ENCODE results near the gene C5. TPM values are rescaled to one million over a fixed set of nuclear protein-coding genes. Genes with fewer than 3 reads are reported as not detected.

Gene C5
- total RNA-seq, 1 experiment from 2014 or later = 0.57 TPM

DNA sequence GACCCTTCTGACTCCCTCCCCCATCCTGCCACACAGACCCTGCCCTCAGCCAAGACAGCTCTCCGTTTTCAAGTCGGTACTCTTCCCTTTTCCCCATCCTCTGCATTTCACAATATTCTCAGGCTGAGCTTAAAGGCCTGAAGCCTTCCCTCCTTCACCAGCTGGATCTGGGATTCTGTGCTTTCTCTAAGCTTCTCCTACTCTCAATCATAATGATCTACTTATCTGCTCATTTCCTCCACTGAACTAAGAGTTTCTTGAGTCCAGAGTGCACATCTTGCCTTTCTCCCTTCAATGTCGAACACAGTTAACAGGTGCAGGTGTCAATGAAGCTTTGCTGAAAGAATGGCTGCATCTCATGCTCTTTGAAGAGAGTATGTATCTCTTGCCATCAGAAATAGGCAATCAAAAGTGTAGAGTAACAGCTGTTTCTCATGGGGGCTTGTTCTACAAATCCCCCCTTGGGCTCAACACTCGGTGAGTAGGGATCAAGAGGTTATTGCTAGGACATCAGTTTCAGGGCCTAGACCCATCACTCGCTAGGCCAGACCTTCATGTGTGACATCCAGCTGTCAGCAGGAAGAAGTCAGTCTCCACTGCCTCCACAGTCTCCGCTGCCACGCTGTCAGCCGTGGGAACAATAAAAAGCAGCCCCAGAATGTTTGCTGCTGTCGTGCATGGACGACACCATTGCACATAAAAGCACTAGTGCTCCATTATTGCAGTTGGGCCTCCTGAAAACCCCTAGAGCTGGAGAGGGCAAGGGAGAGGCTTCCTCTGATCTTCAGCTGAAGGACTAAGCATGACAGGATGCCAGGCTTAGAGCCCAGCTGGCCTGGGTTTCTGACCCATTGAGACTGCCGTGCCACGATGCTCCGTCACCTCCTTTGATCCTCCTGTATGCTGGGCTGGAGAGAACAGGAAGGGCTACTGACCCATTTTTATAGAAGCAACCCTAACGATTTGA, 147.2 kb downstream of the C5 start:
- no peak overlapping the region for H3K27ac Mint-ChIP-seq
- POLR2A ChIA-PET = no interaction called here
- CTCF ChIA-PET = no interaction called here

More for the DNA sequence above, 147.2 kb downstream of the C5 start:
- TF ChIP-seq JAZF1 (CRISPR knock-in tag; IDR thresholded peaks at IDR 0.05) (no peak), MYBL2 (CRISPR knock-in tag; IDR thresholded peaks at IDR 0.05) (no peak), NR1H2 (CRISPR knock-in tag; IDR thresholded peaks at IDR 0.05) (no peak), EMX1 (CRISPR knock-in tag; IDR thresholded peaks at IDR 0.05) (no peak), ELF4 (CRISPR knock-in tag; IDR thresholded peaks at IDR 0.05; ENCODE audit: low read depth) (no peak), SOX15 (CRISPR knock-in tag; IDR thresholded peaks at IDR 0.05) (no peak), ZNF317 (CRISPR knock-in tag; IDR thresholded peaks at IDR 0.05; ENCODE audit: borderline replicate concordance, low read depth) (no peak), OVOL2 (CRISPR knock-in tag; IDR thresholded peaks at IDR 0.05; ENCODE audit: borderline replicate concordance) (no peak), GTF2I (CRISPR knock-in tag; conservative IDR thresholded peaks at IDR 0.05) (no peak), GRHL2 (CRISPR knock-in tag; IDR thresholded peaks at IDR 0.05; ENCODE audit: insufficient replicate concordance, severe bottlenecking) (no peak), RELA (CRISPR knock-in tag; IDR thresholded peaks at IDR 0.05; ENCODE audit: borderline replicate concordance) (no peak), NR2C2 (CRISPR knock-in tag; IDR thresholded peaks at IDR 0.05) (no peak), ESRRA (CRISPR knock-in tag; IDR thresholded peaks at IDR 0.05; ENCODE audit: borderline replicate concordance) (no peak)
- TF ChIP-seq, protein P1, sequence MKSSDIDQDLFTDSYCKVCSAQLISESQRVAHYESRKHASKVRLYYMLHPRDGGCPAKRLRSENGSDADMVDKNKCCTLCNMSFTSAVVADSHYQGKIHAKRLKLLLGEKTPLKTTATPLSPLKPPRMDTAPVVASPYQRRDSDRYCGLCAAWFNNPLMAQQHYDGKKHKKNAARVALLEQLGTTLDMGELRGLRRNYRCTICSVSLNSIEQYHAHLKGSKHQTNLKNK (CRISPR knock-in tag; IDR thresholded peaks at IDR 0.05) = no peak
- TF ChIP-seq, protein P2, sequence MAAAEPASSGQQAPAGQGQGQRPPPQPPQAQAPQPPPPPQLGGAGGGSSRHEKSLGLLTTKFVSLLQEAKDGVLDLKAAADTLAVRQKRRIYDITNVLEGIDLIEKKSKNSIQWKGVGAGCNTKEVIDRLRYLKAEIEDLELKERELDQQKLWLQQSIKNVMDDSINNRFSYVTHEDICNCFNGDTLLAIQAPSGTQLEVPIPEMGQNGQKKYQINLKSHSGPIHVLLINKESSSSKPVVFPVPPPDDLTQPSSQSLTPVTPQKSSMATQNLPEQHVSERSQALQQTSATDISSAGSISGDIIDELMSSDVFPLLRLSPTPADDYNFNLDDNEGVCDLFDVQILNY (CRISPR knock-in tag; IDR thresholded peaks at IDR 0.05) = no peak
- TF ChIP-seq, protein P3, sequence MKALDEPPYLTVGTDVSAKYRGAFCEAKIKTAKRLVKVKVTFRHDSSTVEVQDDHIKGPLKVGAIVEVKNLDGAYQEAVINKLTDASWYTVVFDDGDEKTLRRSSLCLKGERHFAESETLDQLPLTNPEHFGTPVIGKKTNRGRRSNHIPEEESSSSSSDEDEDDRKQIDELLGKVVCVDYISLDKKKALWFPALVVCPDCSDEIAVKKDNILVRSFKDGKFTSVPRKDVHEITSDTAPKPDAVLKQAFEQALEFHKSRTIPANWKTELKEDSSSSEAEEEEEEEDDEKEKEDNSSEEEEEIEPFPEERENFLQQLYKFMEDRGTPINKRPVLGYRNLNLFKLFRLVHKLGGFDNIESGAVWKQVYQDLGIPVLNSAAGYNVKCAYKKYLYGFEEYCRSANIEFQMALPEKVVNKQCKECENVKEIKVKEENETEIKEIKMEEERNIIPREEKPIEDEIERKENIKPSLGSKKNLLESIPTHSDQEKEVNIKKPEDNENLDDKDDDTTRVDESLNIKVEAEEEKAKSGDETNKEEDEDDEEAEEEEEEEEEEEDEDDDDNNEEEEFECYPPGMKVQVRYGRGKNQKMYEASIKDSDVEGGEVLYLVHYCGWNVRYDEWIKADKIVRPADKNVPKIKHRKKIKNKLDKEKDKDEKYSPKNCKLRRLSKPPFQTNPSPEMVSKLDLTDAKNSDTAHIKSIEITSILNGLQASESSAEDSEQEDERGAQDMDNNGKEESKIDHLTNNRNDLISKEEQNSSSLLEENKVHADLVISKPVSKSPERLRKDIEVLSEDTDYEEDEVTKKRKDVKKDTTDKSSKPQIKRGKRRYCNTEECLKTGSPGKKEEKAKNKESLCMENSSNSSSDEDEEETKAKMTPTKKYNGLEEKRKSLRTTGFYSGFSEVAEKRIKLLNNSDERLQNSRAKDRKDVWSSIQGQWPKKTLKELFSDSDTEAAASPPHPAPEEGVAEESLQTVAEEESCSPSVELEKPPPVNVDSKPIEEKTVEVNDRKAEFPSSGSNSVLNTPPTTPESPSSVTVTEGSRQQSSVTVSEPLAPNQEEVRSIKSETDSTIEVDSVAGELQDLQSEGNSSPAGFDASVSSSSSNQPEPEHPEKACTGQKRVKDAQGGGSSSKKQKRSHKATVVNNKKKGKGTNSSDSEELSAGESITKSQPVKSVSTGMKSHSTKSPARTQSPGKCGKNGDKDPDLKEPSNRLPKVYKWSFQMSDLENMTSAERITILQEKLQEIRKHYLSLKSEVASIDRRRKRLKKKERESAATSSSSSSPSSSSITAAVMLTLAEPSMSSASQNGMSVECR (CRISPR knock-in tag; IDR thresholded peaks at IDR 0.05; ENCODE audit: borderline replicate concordance) = no peak
- TF ChIP-seq, protein P4, sequence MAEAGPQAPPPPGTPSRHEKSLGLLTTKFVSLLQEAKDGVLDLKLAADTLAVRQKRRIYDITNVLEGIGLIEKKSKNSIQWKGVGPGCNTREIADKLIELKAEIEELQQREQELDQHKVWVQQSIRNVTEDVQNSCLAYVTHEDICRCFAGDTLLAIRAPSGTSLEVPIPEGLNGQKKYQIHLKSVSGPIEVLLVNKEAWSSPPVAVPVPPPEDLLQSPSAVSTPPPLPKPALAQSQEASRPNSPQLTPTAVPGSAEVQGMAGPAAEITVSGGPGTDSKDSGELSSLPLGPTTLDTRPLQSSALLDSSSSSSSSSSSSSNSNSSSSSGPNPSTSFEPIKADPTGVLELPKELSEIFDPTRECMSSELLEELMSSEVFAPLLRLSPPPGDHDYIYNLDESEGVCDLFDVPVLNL (CRISPR knock-in tag; IDR thresholded peaks at IDR 0.05; ENCODE audit: borderline replicate concordance, low read depth) = no peak
- TF ChIP-seq, protein P5, sequence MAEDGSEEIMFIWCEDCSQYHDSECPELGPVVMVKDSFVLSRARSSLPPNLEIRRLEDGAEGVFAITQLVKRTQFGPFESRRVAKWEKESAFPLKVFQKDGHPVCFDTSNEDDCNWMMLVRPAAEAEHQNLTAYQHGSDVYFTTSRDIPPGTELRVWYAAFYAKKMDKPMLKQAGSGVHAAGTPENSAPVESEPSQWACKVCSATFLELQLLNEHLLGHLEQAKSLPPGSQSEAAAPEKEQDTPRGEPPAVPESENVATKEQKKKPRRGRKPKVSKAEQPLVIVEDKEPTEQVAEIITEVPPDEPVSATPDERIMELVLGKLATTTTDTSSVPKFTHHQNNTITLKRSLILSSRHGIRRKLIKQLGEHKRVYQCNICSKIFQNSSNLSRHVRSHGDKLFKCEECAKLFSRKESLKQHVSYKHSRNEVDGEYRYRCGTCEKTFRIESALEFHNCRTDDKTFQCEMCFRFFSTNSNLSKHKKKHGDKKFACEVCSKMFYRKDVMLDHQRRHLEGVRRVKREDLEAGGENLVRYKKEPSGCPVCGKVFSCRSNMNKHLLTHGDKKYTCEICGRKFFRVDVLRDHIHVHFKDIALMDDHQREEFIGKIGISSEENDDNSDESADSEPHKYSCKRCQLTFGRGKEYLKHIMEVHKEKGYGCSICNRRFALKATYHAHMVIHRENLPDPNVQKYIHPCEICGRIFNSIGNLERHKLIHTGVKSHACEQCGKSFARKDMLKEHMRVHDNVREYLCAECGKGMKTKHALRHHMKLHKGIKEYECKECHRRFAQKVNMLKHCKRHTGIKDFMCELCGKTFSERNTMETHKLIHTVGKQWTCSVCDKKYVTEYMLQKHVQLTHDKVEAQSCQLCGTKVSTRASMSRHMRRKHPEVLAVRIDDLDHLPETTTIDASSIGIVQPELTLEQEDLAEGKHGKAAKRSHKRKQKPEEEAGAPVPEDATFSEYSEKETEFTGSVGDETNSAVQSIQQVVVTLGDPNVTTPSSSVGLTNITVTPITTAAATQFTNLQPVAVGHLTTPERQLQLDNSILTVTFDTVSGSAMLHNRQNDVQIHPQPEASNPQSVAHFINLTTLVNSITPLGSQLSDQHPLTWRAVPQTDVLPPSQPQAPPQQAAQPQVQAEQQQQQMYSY (CRISPR knock-in tag; IDR thresholded peaks at IDR 0.05) = no peak
- TF ChIP-seq, protein P6, sequence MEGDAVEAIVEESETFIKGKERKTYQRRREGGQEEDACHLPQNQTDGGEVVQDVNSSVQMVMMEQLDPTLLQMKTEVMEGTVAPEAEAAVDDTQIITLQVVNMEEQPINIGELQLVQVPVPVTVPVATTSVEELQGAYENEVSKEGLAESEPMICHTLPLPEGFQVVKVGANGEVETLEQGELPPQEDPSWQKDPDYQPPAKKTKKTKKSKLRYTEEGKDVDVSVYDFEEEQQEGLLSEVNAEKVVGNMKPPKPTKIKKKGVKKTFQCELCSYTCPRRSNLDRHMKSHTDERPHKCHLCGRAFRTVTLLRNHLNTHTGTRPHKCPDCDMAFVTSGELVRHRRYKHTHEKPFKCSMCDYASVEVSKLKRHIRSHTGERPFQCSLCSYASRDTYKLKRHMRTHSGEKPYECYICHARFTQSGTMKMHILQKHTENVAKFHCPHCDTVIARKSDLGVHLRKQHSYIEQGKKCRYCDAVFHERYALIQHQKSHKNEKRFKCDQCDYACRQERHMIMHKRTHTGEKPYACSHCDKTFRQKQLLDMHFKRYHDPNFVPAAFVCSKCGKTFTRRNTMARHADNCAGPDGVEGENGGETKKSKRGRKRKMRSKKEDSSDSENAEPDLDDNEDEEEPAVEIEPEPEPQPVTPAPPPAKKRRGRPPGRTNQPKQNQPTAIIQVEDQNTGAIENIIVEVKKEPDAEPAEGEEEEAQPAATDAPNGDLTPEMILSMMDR (IDR thresholded peaks at IDR 0.05) = no peak
- TF ChIP-seq, protein P7, sequence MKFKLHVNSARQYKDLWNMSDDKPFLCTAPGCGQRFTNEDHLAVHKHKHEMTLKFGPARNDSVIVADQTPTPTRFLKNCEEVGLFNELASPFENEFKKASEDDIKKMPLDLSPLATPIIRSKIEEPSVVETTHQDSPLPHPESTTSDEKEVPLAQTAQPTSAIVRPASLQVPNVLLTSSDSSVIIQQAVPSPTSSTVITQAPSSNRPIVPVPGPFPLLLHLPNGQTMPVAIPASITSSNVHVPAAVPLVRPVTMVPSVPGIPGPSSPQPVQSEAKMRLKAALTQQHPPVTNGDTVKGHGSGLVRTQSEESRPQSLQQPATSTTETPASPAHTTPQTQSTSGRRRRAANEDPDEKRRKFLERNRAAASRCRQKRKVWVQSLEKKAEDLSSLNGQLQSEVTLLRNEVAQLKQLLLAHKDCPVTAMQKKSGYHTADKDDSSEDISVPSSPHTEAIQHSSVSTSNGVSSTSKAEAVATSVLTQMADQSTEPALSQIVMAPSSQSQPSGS (CRISPR knock-in tag; IDR thresholded peaks at IDR 0.05; ENCODE audit: borderline replicate concordance, low read depth) = no peak
- no peak overlapping the region for H3K4me3 Mint-ChIP-seq
- H3K36me3 Mint-ChIP-seq = no peaks in the 10 kb centered on the region
- H3K9me3 Mint-ChIP-seq = no peaks in the 10 kb centered on the region
- no peaks in the 10 kb centered on the region for H3K4me1 Mint-ChIP-seq
- H3K27me3 Mint-ChIP-seq (ENCODE audit: low read depth) = no peaks in the 10 kb centered on the region
- no peak for ATAC-seq
- no peak for DNase-seq (ENCODE audit: low spot score)

Data from WTC11 (cell line).